Thymus (tissue), 11 donors: Measurements from ENCODE around the gene BAIAP3. TPM values are rescaled to one million over a fixed set of nuclear protein-coding genes. Genes with fewer than 3 reads are reported as not detected.
A peak's percentile ranks its signal among the peaks of the same experiment; 100 is the strongest.

Source experiments
- DNase-seq, 9 donors: peaks; one replicate each; pipeline ENCODE4 v3.0.0-alpha.2; 2013; ENCODE audit warnings: low spot score in 9 of 9, low read depth in 6 of 9, missing footprints in 1 of 9
- H3K27ac ChIP-seq, 2 donors: one replicate each; pipeline ENCODE4 v1.5.1; 2013; ENCODE audit warnings: control low read depth in 1 of 2, low read depth in 1 of 2, low read length in 1 of 2, mild to moderate bottlenecking in 1 of 2, moderate library complexity in 1 of 2
- H3K27me3 ChIP-seq, 2 donors: one replicate each; pipeline ENCODE4 v1.5.1; 2013; ENCODE audit warnings: low read length in 1 of 2; ENCODE audit not compliant: control insufficient read depth in 2 of 2, insufficient read depth in 1 of 2
- H3K36me3 ChIP-seq, 2 donors: one replicate each; pipeline ENCODE4 v1.5.1; 2013; ENCODE audit warnings: low read length in 1 of 2, mild to moderate bottlenecking in 1 of 2, moderate library complexity in 1 of 2; ENCODE audit not compliant: control insufficient read depth in 2 of 2, insufficient read depth in 2 of 2
- H3K4me1 ChIP-seq, 2 donors: one replicate each; pipeline ENCODE4 v1.5.1; 2013; ENCODE audit warnings: low read length in 2 of 2; ENCODE audit not compliant: control insufficient read depth in 2 of 2, insufficient read depth in 2 of 2
- H3K4me3 ChIP-seq, 2 donors: one replicate each; pipeline ENCODE4 v1.5.1; 2013; ENCODE audit warnings: low read length in 2 of 2, control low read depth in 1 of 2, mild to moderate bottlenecking in 1 of 2
- H3K9me3 ChIP-seq, 2 donors: one replicate each; pipeline ENCODE4 v1.5.1; 2013; ENCODE audit warnings: low read length in 1 of 2, mild to moderate bottlenecking in 1 of 2; ENCODE audit not compliant: control insufficient read depth in 2 of 2, insufficient read depth in 1 of 2
- WGBS: extraction: QIAGEN DNeasy Blood & Tissue Kit; methylation state at CpG from one replicate; pipeline ENCODE4 v1.1.7; 2013; 5-methylcytosine and 5-hydroxymethylcytosine counted together
- polyA plus RNA-seq: library from polyadenylated mRNA; stranded (reverse); fragments of 200-250 nt; gene quantifications from one replicate; pipeline ENCODE4 v1.2.3, GENCODE V29; 2013
- total RNA-seq: library from RNA; stranded (reverse); fragments of 120-200 nt; gene quantifications from one replicate; pipeline ENCODE4 v1.2.4, GENCODE V29; 2013
- donor health status: healthy.

BAIAP3 gene
- total and polyA plus RNA-seq, 2 donors: 0.52 to 5.4 TPM

DNA sequence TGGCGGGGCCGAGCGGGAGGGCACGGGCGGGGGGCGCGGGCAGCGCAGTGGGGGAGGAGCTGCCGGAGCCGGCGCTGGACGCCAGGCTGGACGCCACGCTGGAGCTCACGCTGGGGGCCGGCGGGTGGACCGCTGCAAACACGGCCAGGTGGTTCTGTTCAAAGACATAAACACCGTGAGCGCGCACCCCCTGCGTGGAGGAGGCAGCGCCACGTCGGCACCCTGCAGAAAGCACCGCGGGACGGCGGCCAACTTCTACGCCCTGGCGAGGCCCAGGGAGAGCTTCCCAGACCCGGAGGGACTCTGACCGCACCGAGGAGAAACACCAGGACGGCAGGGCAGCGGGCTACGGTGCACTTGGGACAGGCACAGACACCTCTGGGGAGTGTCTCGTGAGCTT, 51.8 kb downstream of the BAIAP3 start:
- WGBS: 98% methylated on average over 39 of the region's 39 CpGs
- no peak overlapping the region for H3K4me3 ChIP-seq
- no peak for DNase-seq
- no peak overlapping the region for H3K27ac ChIP-seq
- H3K4me1 ChIP-seq: peaks cover 0 to 16% of the 10 kb centered on the region in 2 donors
- no peaks in the 10 kb centered on the region for H3K9me3 ChIP-seq
- H3K27me3 ChIP-seq: no peaks in the 10 kb centered on the region
- H3K36me3 ChIP-seq: peaks cover 53 to 90% of the 10 kb centered on the region in 2 donors

GRCh38 chr16:1387331-1387730, 53.9 kb downstream of the BAIAP3 start:
- no peak for DNase-seq
- Histone ChIP-seq H3K27me3 (no peaks in the 10 kb centered on the region), H3K4me1 (peaks cover 0 to 25% of the 10 kb centered on the region in 2 donors), H3K36me3 (peaks cover 56 to 84% of the 10 kb centered on the region in 2 donors), H3K4me3 (no peak overlapping the region), H3K27ac (no peak overlapping the region), H3K9me3 (no peaks in the 10 kb centered on the region)
- WGBS: 96% methylated on average over 16 of the region's 16 CpGs

DNA sequence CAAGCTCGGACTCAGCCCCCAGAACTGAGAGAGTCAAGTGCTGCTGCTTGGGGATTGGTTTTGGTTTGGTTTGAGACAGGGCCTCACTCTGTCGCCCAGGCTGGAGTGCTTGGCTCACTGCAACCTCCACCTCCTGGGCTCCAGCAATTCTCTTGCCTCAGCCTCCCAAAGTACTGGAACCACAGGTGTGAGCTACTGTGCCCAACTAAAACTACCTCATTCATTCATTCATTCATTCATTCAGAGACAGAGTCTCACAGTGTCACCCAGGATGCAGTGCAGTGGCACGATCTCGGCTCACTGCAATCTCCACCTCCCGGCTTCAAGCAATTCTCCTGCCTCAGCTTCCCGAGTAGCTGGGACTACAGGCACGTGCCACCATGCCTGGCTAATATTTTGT, 56.3 kb downstream of the BAIAP3 start:
- Histone ChIP-seq H3K36me3 (peaks cover 65 to 85% of the 10 kb centered on the region in 2 donors), H3K27ac (peak overlapping the region in 1 of 2 donors; percentile 41), H3K4me1 (peaks cover 0 to 25% of the 10 kb centered on the region in 2 donors), H3K9me3 (no peaks in the 10 kb centered on the region), H3K27me3 (no peaks in the 10 kb centered on the region), H3K4me3 (no peak overlapping the region)
- no peak for DNase-seq
- WGBS: 97% methylated on average over 7 of the region's 7 CpGs

- DNase-seq: peak in 4 of 9 donors; percentile 29 to 72 (median 48)
Measured at GRCh38 chr16:1390239-1390779, 56.9 kb downstream of the BAIAP3 start.

DNA sequence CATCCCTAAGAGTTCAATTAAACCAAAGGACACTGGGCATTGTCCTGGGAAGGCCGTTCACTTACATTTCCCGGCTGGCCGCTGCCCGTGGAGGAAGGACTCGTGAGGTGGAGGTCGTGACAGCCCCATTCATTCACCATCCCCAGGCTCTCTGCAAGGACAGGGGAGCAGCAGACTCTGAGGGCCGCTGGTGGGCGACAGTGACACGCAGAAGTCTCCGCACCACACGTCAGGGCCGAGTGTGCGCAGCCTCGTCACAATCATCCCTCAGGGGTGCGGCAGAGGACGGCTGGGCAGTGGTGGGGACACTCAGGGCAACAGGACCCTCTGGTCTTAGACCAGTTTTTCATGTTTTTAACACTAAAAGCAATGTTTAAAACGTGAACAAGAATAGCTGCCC, 59.4 kb downstream of the BAIAP3 start:
- Histone ChIP-seq H3K9me3 (no peaks in the 10 kb centered on the region), H3K36me3 (peaks cover 59 to 76% of the 10 kb centered on the region in 2 donors), H3K4me3 (no peak overlapping the region), H3K27me3 (no peaks in the 10 kb centered on the region), H3K27ac (no peak overlapping the region), H3K4me1 (peaks cover 0 to 21% of the 10 kb centered on the region in 2 donors)
- no peak for DNase-seq
- WGBS: 97% methylated on average over 17 of the region's 17 CpGs

More at GRCh38 chr16:1390239-1390779, 56.9 kb downstream of the BAIAP3 start:
- peaks cover 0 to 25% of the 10 kb centered on the region in 2 donors for H3K4me1 ChIP-seq
- H3K4me3 ChIP-seq: no peak overlapping the region
- 41% methylated on average over 28 of the region's 28 CpGs for WGBS
- H3K9me3 ChIP-seq: no peaks in the 10 kb centered on the region
- H3K36me3 ChIP-seq: peaks cover 63 to 80% of the 10 kb centered on the region in 2 donors
- H3K27me3 ChIP-seq: no peaks in the 10 kb centered on the region
- H3K27ac ChIP-seq: peak overlapping the region in 1 of 2 donors; percentile 70

- Histone ChIP-seq H3K36me3 (peaks cover 59 to 76% of the 10 kb centered on the region in 2 donors), H3K4me3 (no peak overlapping the region), H3K9me3 (no peaks in the 10 kb centered on the region), H3K27ac (no peak overlapping the region), H3K4me1 (peaks cover 0 to 21% of the 10 kb centered on the region in 2 donors), H3K27me3 (no peaks in the 10 kb centered on the region)
- 97% methylated on average over 21 of the region's 21 CpGs for WGBS
- DNase-seq: no peak
Measured at GRCh38 chr16:1393613-1394176, 60.2 kb downstream of the BAIAP3 start.

GRCh38 chr16:1394367-1394951, 61.0 kb downstream of the BAIAP3 start:
- Histone ChIP-seq H3K27ac (no peak overlapping the region), H3K27me3 (no peaks in the 10 kb centered on the region), H3K9me3 (no peaks in the 10 kb centered on the region), H3K4me1 (peaks cover 0 to 17% of the 10 kb centered on the region in 2 donors), H3K4me3 (no peak overlapping the region), H3K36me3 (peaks cover 60 to 76% of the 10 kb centered on the region in 2 donors)
- whole genome bisulfite sequencing: 96% methylated on average over 19 of the region's 19 CpGs
- no peak for DNase-seq

- no peak for DNase-seq
- H3K4me1 ChIP-seq: peaks cover 0 to 6% of the 10 kb centered on the region in 2 donors
- H3K9me3 ChIP-seq: no peaks in the 10 kb centered on the region
- WGBS: 98% methylated on average over 22 of the region's 22 CpGs
- H3K36me3 ChIP-seq: peaks cover 62 to 77% of the 10 kb centered on the region in 2 donors
- H3K4me3 ChIP-seq: no peak overlapping the region
- no peaks in the 10 kb centered on the region for H3K27me3 ChIP-seq
- H3K27ac ChIP-seq: no peak overlapping the region
Measured at GRCh38 chr16:1395444-1396031, 62.1 kb downstream of the BAIAP3 start.

- Histone ChIP-seq H3K27ac (no peak overlapping the region), H3K9me3 (no peaks in the 10 kb centered on the region), H3K4me3 (no peak overlapping the region), H3K36me3 (peaks cover 68 to 88% of the 10 kb centered on the region in 2 donors), H3K4me1 (no peaks in the 10 kb centered on the region), H3K27me3 (no peaks in the 10 kb centered on the region)
- WGBS: 98% methylated on average over 21 of the region's 21 CpGs
- DNase-seq: no peak
Measured at GRCh38 chr16:1397779-1398178, 64.3 kb downstream of the BAIAP3 start.
